Upper lobe of left lung (tissue), 6 donors: ENCODE data around the gene RNPEPL1. TPM values are rescaled to one million over a fixed set of nuclear protein-coding genes. Genes with fewer than 3 reads are reported as not detected.

Experiments
- ATAC-seq, 2 donors: fragments of 200-7000 bp; cut with Tn5 transposase; one replicate each; pipeline ENCODE4 v1.9.1; 2022; ENCODE audit warnings: mild to moderate bottlenecking in 2 of 2, moderate library complexity in 2 of 2; ENCODE audit not compliant: low FRiP score in 2 of 2
- DNase-seq, 2 donors: peaks; one replicate each; pipeline ENCODE4 v3.0.0-alpha.2; 2019 to 2020
- H3K27ac ChIP-seq, 4 donors: fragments of 200-600 bp; sonication (generic); one replicate each; pipeline ENCODE4 v1.5.1; 2016 to 2019
- H3K27me3 ChIP-seq, 4 donors: fragments of 200-600 bp; sonication (generic); one replicate each; pipeline ENCODE4 v1.5.1; 2017 to 2019
- H3K36me3 ChIP-seq, 4 donors: fragments of 200-600 bp; sonication (generic); one replicate each; pipeline ENCODE4 v1.5.1; 2016 to 2019
- H3K4me1 ChIP-seq, 4 donors: fragments of 200-600 bp; sonication (generic); one replicate each; pipeline ENCODE4 v1.5.1; 2018 to 2019
- H3K4me3 ChIP-seq, 4 donors: fragments of 200-600 bp; sonication (generic); one replicate each; pipeline ENCODE4 v1.5.1; 2017 to 2019; ENCODE audit warnings: mild to moderate bottlenecking in 2 of 4, moderate library complexity in 1 of 4
- H3K9me3 ChIP-seq, 4 donors: fragments of 200-600 bp; sonication (generic); one replicate each; pipeline ENCODE4 v1.5.1; 2018 to 2019
- CTCF ChIP-seq, 6 experiments: fragments of 450-650 bp in 4 of 6; fragments of 200-600 bp in 2 of 6; sonication (generic) in 2 of 6; IDR thresholded peaks; one replicate each; pipeline ENCODE4 v1.5.1; 2016 to 2019; ENCODE audit warnings: antibody characterized with exemption in 6 of 6
- EP300 ChIP-seq, 4 donors: sonication (generic); formaldehyde crosslinking; IDR thresholded peaks; one replicate each; pipeline ENCODE4 v1.5.1; 2017; ENCODE audit warnings: antibody characterized with exemption in 4 of 4, control low read depth in 2 of 4
- POLR2A ChIP-seq, 4 donors: fragments of 450-650 bp; IDR thresholded peaks; one replicate each; pipeline ENCODE4 v1.5.1; 2016 to 2017; ENCODE audit warnings: antibody characterized with exemption in 4 of 4, mild to moderate bottlenecking in 2 of 4
- POLR2AphosphoS5 ChIP-seq, 2 donors: sonication (generic); formaldehyde crosslinking; IDR thresholded peaks; one replicate each; pipeline ENCODE4 v1.5.1; 2017; ENCODE audit warnings: antibody characterized with exemption in 2 of 2
- WGBS, 2 donors: methylation state at CpG; one replicate each; pipeline ENCODE4 v1.1.5; 2017 to 2018; 5-methylcytosine and 5-hydroxymethylcytosine counted together
- total RNA-seq, 6 donors: library from RNA; depleted of rRNA in 4 of 6; stranded (reverse); fragments of >200 nt in 4 of 6; gene quantifications; one replicate each; pipeline versions ENCODE4 v1.1.0 to v1.2.1, GENCODE V29; 2016 to 2021
- donor health status: DM: no; HTN: no; CAD: no; lungs with moderate emphysema.
- donor health status: DM: no; HTN: yes; CAD: no; lungs with severe emphysema.

RNPEPL1 gene
- total RNA-seq, 6 donors from 2014 or later = 71.0 to 264 (median 123) TPM

- Histone ChIP-seq H3K4me1 (peaks cover 35 to 50% (median 41%) of the 10 kb centered on the region in 4 donors), H3K9me3 (no peaks in the 10 kb centered on the region), H3K4me3 (peak overlapping the region; percentile 73 to 99 (median 84)), H3K36me3 (peaks cover 0 to 10% (median 4%) of the 10 kb centered on the region in 4 donors), H3K27ac (peak overlapping the region in 2 of 4 donors; percentile 11 to 96), H3K27me3 (no peaks in the 10 kb centered on the region)
- ATAC-seq (no peak), DNase-seq (no peak)
- TF ChIP-seq CTCF (IDR thresholded peaks at IDR 0.05) (no peak), POLR2A (IDR thresholded peaks at IDR 0.05) (no peak), POLR2AphosphoS5 (IDR thresholded peaks at IDR 0.05) (no peak), EP300 (IDR thresholded peaks at IDR 0.05) (no peak)
- WGBS, 2 donors = 89 to 95% methylated on average over 5 to 6 of the region's 6 CpGs
These were observed 16.8 kb downstream of the RNPEPL1 start for GRCh38 chr2:240585101-240585500.

GRCh38 chr2:240585681-240586197, 17.5 kb downstream of the RNPEPL1 start:
- Histone ChIP-seq H3K36me3 (peaks cover 0 to 17% (median 9%) of the 10 kb centered on the region in 4 donors), H3K4me3 (peak overlapping the region; percentile 73 to 99 (median 84)), H3K27ac (peak overlapping the region; percentile 80 to 96 (median 88)), H3K4me1 (peaks cover 28 to 44% (median 35%) of the 10 kb centered on the region in 4 donors), H3K27me3 (no peaks in the 10 kb centered on the region), H3K9me3 (no peaks in the 10 kb centered on the region)
- no peak for ATAC-seq
- TF ChIP-seq EP300 (IDR thresholded peaks at IDR 0.05) (no peak), CTCF (IDR thresholded peaks at IDR 0.05) (no peak), POLR2A (IDR thresholded peaks at IDR 0.05) (no peak), POLR2AphosphoS5 (IDR thresholded peaks at IDR 0.05) (no peak)
- WGBS, 2 donors = 0 to 7% methylated on average over 14 to 20 of the region's 20 CpGs
- no peak for DNase-seq

- Histone ChIP-seq H3K4me1 (peaks cover 27 to 41% (median 35%) of the 10 kb centered on the region in 4 donors), H3K4me3 (peak within 1 kb of the TSS; percentile 79 to 99 (median 90)), H3K27ac (peak within 1 kb of the TSS; percentile 80 to 96 (median 88)), H3K36me3 (peaks cover 0 to 23% (median 15%) of the 10 kb centered on the region in 4 donors), H3K27me3 (no peaks in the 10 kb centered on the region), H3K9me3 (no peaks in the 10 kb centered on the region)
- ATAC-seq (peak; percentile 95 to 98), DNase-seq (peak; percentile 99 to 100)
- TF ChIP-seq CTCF (IDR thresholded peaks at IDR 0.05) (peak in 4 of 6 experiments; percentile 13 to 57 (median 28)), EP300 (IDR thresholded peaks at IDR 0.05) (peak in 1 of 4 donors; percentile 75), POLR2A (IDR thresholded peaks at IDR 0.05) (peak; percentile 47 to 78 (median 50)), POLR2AphosphoS5 (IDR thresholded peaks at IDR 0.05) (peak; percentile 89 to 90)
- WGBS, 2 donors = 0 to 1% methylated on average over 8 to 47 of the region's 88 CpGs
These were observed 18.1 kb downstream of the RNPEPL1 start, which contains the start of gene CAPN10 for GRCh38 chr2:240586198-240586918. Gene CAPN10 (plus strand): TSS chr2:240586734. CDS start chr2:240586912, 178 bp downstream.

- peak in 1 of 2 donors; percentile 72 for DNase-seq
- TF ChIP-seq POLR2A (IDR thresholded peaks at IDR 0.05) (no peak), EP300 (IDR thresholded peaks at IDR 0.05) (no peak), POLR2AphosphoS5 (IDR thresholded peaks at IDR 0.05) (no peak), CTCF (IDR thresholded peaks at IDR 0.05) (no peak)
- Histone ChIP-seq H3K9me3 (no peaks in the 10 kb centered on the region), H3K27ac (peak overlapping the region; percentile 80 to 96 (median 88)), H3K4me3 (peak overlapping the region; percentile 79 to 99 (median 90)), H3K4me1 (peaks cover 27 to 41% (median 35%) of the 10 kb centered on the region in 4 donors), H3K36me3 (peaks cover 0 to 31% (median 22%) of the 10 kb centered on the region in 4 donors), H3K27me3 (no peaks in the 10 kb centered on the region)
- ATAC-seq = peak in 1 of 2 donors; percentile 38
- 6 to 11% methylated on average over 28 to 39 of the region's 62 CpGs for WGBS, 2 donors
These were observed 18.9 kb downstream of the RNPEPL1 start for GRCh38 chr2:240586919-240587800.
